H9 (cell line): ENCODE results near the gene SEMA6A. TPM values are rescaled to one million over a fixed set of nuclear protein-coding genes. Genes with fewer than 3 reads are reported as not detected.

ENCODE experiments used
- DNase-seq: peaks from one replicate; pipeline ENCODE4 v3.0.0-alpha.2; 2017
- H2AFZ ChIP-seq: one replicate; pipeline ENCODE4 v1.6.1; 2013; ENCODE audit warnings: mild to moderate bottlenecking, low read length, control low read depth, moderate library complexity
- H2AK5ac ChIP-seq: 2 replicates; pipeline ENCODE4 v1.6.1; 2013; ENCODE audit warnings: low read length, control low read depth, mixed read lengths; ENCODE audit not compliant: insufficient read length
- H2BK120ac ChIP-seq: one replicate; pipeline ENCODE4 v1.6.1; 2013; ENCODE audit warnings: low read depth, mild to moderate bottlenecking, low read length, control low read depth, inconsistent platforms; ENCODE audit not compliant: poor library complexity, severe bottlenecking
- H2BK12ac ChIP-seq: 2 replicates; pipeline ENCODE4 v1.6.1; 2013; ENCODE audit warnings: low read length, control low read depth, mixed read lengths, low read depth; ENCODE audit not compliant: insufficient read length
- H2BK15ac ChIP-seq: 2 replicates; pipeline ENCODE4 v1.6.1; 2013; ENCODE audit warnings: low read depth, low read length, control low read depth
- H2BK20ac ChIP-seq: one replicate; pipeline ENCODE4 v1.6.1; 2013; ENCODE audit warnings: low read depth, mild to moderate bottlenecking, low read length, control low read depth, inconsistent platforms; ENCODE audit not compliant: poor library complexity, severe bottlenecking
- H2BK5ac ChIP-seq: 2 replicates; pipeline ENCODE4 v1.6.1; 2013; ENCODE audit warnings: low read length, control low read depth, mixed read lengths; ENCODE audit not compliant: insufficient read length
- H3K14ac ChIP-seq: 2 replicates; pipeline ENCODE4 v1.6.1; 2013; ENCODE audit warnings: low read length, control low read depth; ENCODE audit not compliant: insufficient read depth
- H3K18ac ChIP-seq: 2 replicates; pipeline ENCODE4 v1.6.1; 2013; ENCODE audit warnings: low read depth, mild to moderate bottlenecking, mixed read lengths, low read length, control low read depth; ENCODE audit not compliant: insufficient read length
- H3K23ac ChIP-seq: 2 replicates; pipeline ENCODE4 v1.6.1; 2013; ENCODE audit warnings: low read length, control low read depth, mixed read lengths, low read depth; ENCODE audit not compliant: insufficient read length
- H3K23me2 ChIP-seq: 2 replicates; pipeline ENCODE4 v1.6.1; 2013; ENCODE audit warnings: low read depth, mild to moderate bottlenecking, mixed read lengths, low read length, control low read depth; ENCODE audit not compliant: insufficient read length, poor library complexity, severe bottlenecking
- H3K27ac ChIP-seq: 2 replicates; pipeline ENCODE4 v1.5.1; 2013; ENCODE audit warnings: low read length, control low read depth, mixed read lengths, low read depth; ENCODE audit not compliant: insufficient read length
- H3K27me3 ChIP-seq: 2 replicates; pipeline ENCODE4 v1.6.1; 2013; ENCODE audit warnings: low read length, control low read depth, inconsistent platforms; ENCODE audit not compliant: insufficient read depth
- H3K4ac ChIP-seq: 2 replicates; pipeline ENCODE4 v1.6.1; 2013; ENCODE audit warnings: low read depth, mild to moderate bottlenecking, control low read depth, inconsistent platforms, low read length, moderate library complexity
- H3K4me1 ChIP-seq: 2 replicates; pipeline ENCODE4 v1.6.1; 2013; ENCODE audit warnings: low read length, control low read depth, inconsistent platforms; ENCODE audit not compliant: insufficient read depth
- H3K4me2 ChIP-seq: 2 replicates; pipeline ENCODE4 v1.6.1; 2013; ENCODE audit warnings: low read length, control low read depth, mixed read lengths; ENCODE audit not compliant: insufficient read length, insufficient read depth
- H3K56ac ChIP-seq: 2 replicates; pipeline ENCODE4 v1.6.1; 2013; ENCODE audit warnings: low read depth, mild to moderate bottlenecking, mixed read lengths, low read length, control low read depth; ENCODE audit not compliant: insufficient read length
- H3K79me1 ChIP-seq: 2 replicates; pipeline ENCODE4 v1.6.1; 2013; ENCODE audit warnings: low read depth, mild to moderate bottlenecking, moderate library complexity, low read length, control low read depth, inconsistent platforms; ENCODE audit not compliant: insufficient read depth, poor library complexity, severe bottlenecking
- H3K79me2 ChIP-seq: 2 replicates; pipeline ENCODE4 v1.6.1; 2013; ENCODE audit warnings: low read length, control low read depth, inconsistent platforms; ENCODE audit not compliant: insufficient read depth
- H3K9ac ChIP-seq: 2 replicates; pipeline ENCODE4 v1.6.1; 2013; ENCODE audit warnings: low read length, control low read depth, mixed read lengths; ENCODE audit not compliant: insufficient read length; ENCODE audit errors: extremely low read depth
- H3K9me3 ChIP-seq: one replicate; pipeline ENCODE4 v1.6.1; 2013; ENCODE audit warnings: low read depth, low read length, inconsistent platforms; ENCODE audit not compliant: control insufficient read depth
- H3T11ph ChIP-seq: one replicate; pipeline ENCODE4 v1.6.1; 2013; ENCODE audit warnings: mild to moderate bottlenecking, low read length, control low read depth, inconsistent platforms
- H4K20me1 ChIP-seq: one replicate; pipeline ENCODE4 v1.6.1; 2013; ENCODE audit not compliant: control insufficient read depth, insufficient read length, insufficient read depth
- H4K5ac ChIP-seq: 2 replicates; pipeline ENCODE4 v1.6.1; 2013; ENCODE audit warnings: low read depth, mild to moderate bottlenecking, mixed read lengths, low read length, control low read depth; ENCODE audit not compliant: insufficient read length
- H4K8ac ChIP-seq: replicated peaks from 2 replicates; pipeline ENCODE4 v1.6.1; 2013; ENCODE audit warnings: low read length, control low read depth, mixed read lengths, low read depth; ENCODE audit not compliant: insufficient read length
- H4K91ac ChIP-seq: 2 replicates; pipeline ENCODE4 v1.6.1; 2013; ENCODE audit warnings: low read depth, mild to moderate bottlenecking, moderate library complexity, mixed read lengths, low read length, control low read depth; ENCODE audit not compliant: insufficient read length
- H3K27ac Mint-ChIP-seq, 3 experiments: 2 replicates in 2 of 3; 3 replicates in 1 of 3; pipeline ENCODE4 v1.8.0; 2020 to 2021; ENCODE audit warnings: mixed read lengths in 3 of 3, mild to moderate bottlenecking in 1 of 3, moderate library complexity in 1 of 3
- H3K27me3 Mint-ChIP-seq: 2 replicates; pipeline ENCODE4 v1.8.0; 2021; ENCODE audit warnings: low read depth, mild to moderate bottlenecking, moderate library complexity, mixed read lengths
- H3K36me3 Mint-ChIP-seq, 3 experiments: 2 replicates in 2 of 3; 3 replicates in 1 of 3; pipeline ENCODE4 v1.8.0; 2020 to 2021; ENCODE audit warnings: low read depth in 3 of 3, mixed read lengths in 3 of 3; ENCODE audit not compliant: insufficient read depth in 1 of 3
- H3K4me1 Mint-ChIP-seq, 2 experiments: 2 replicates each; pipeline ENCODE4 v1.8.0; 2020; ENCODE audit warnings: mixed read lengths in 2 of 2
- H3K4me3 Mint-ChIP-seq, 2 experiments: 2 replicates in 1 of 2; 3 replicates in 1 of 2; pipeline ENCODE4 v1.8.0; 2020 to 2021; ENCODE audit warnings: mild to moderate bottlenecking in 2 of 2, mixed read lengths in 2 of 2, moderate library complexity in 1 of 2
- H3K9me3 Mint-ChIP-seq, 2 experiments: 2 replicates in 1 of 2; 3 replicates in 1 of 2; pipeline ENCODE4 v1.8.0; 2020; ENCODE audit warnings: mild to moderate bottlenecking in 2 of 2, mixed read lengths in 2 of 2, moderate library complexity in 1 of 2
- CTCF ChIP-seq: fragments of 200-600 bp; sonication (generic); conservative IDR thresholded peaks from 3 replicates; pipeline ENCODE4 v1.8.0; 2021; ENCODE audit warnings: antibody characterized with exemption, mild to moderate bottlenecking
- WGBS: extraction: QIAGEN DNeasy Blood & Tissue Kit; methylation state at CpG from one replicate; pipeline ENCODE4 v1.1.7; 2013; ENCODE audit warnings: missing lambda C conversion rate, low lambda C conversion rate, mixed read lengths; ENCODE audit not compliant: insufficient read length; ENCODE audit errors: extremely low coverage; 5-methylcytosine and 5-hydroxymethylcytosine counted together
- total RNA-seq: library from RNA; stranded (reverse); gene quantifications from 2 replicates; pipeline ENCODE4 v1.2.1, GENCODE V29; 2021

SEMA6A gene
- total RNA-seq, 1 experiment from 2014 or later = 354 TPM

- H3K27ac ChIP-seq = no peak overlapping the region
- H3K27ac Mint-ChIP-seq = peak overlapping the region in 2 of 3 experiments; percentile 16 to 66; a peak in 4 of 7 replicates
These were observed 38.1 kb downstream of the SEMA6A start for GRCh38 chr5:116536316-116537083.

More at GRCh38 chr5:116536316-116537083, 38.1 kb downstream of the SEMA6A start:
- no peak overlapping the region for H4K91ac ChIP-seq
- H3K14ac ChIP-seq = no peak overlapping the region
- TF ChIP-seq CTCF = no peak
- no peak overlapping the region for H2BK20ac ChIP-seq
- H3K23ac ChIP-seq = no peak overlapping the region
- H2BK12ac ChIP-seq = no peak overlapping the region
- no peak overlapping the region for H3K4me2 ChIP-seq
- no peak overlapping the region for H3T11ph ChIP-seq
- no CpG with 5 or more reads among the region's 11 CpGs for WGBS
- H2AK5ac ChIP-seq = no peak overlapping the region
- Mint-ChIP-seq H3K4me3 (no peak overlapping the region; a peak in 1 of 5 replicates), H3K9me3 (no peaks in the 10 kb centered on the region), H3K27me3 (no peaks in the 10 kb centered on the region), H3K36me3 (peaks cover 3 to 13% (median 3%) of the 10 kb centered on the region in 3 experiments; a peak in 3 of 7 replicates), H3K4me1 (peaks cover 48 to 63% of the 10 kb centered on the region in 2 experiments)
- no peak overlapping the region for H2BK120ac ChIP-seq
- no peak overlapping the region for H2AFZ ChIP-seq
- H3K4me1 ChIP-seq = peaks cover 20% of the 10 kb centered on the region
- H3K56ac ChIP-seq = no peak overlapping the region
- H2BK15ac ChIP-seq = no peak overlapping the region
- no peak overlapping the region for H3K4ac ChIP-seq
- no peak overlapping the region for H3K9ac ChIP-seq
- DNase-seq = no peak
- H3K9me3 ChIP-seq = no peaks in the 10 kb centered on the region
- H3K79me2 ChIP-seq = peaks cover 86% of the 10 kb centered on the region
- H3K27me3 ChIP-seq = no peaks in the 10 kb centered on the region
- H4K5ac ChIP-seq = no peak overlapping the region
- H4K8ac ChIP-seq = no peak overlapping the region
- no peaks in the 10 kb centered on the region for H3K23me2 ChIP-seq
- H3K18ac ChIP-seq = no peak overlapping the region
- no peak overlapping the region for H2BK5ac ChIP-seq
- H4K20me1 ChIP-seq = no peaks in the 10 kb centered on the region
- no peaks in the 10 kb centered on the region for H3K79me1 ChIP-seq
